GM12865 (cell line): ENCODE results near the gene SPATS2.
"Not testable (repeated sequence)": the region's sequence is repeated elsewhere in the genome, so short reads cannot be mapped to it uniquely, and the experiment has no call there.

ENCODE experiments used
- DNase-seq: peaks from one replicate; pipeline ENCODE4 v3.0.0; 2010; ENCODE audit warnings: low read depth
- H3K4me3 ChIP-seq: 2 replicates; pipeline ENCODE4 v1.5.1; 2011; ENCODE audit warnings: mild to moderate bottlenecking, low read depth, low read length, control low read depth
- CTCF ChIP-seq: IDR thresholded peaks from 2 replicates; pipeline ENCODE4 v1.5.1; 2011; ENCODE audit warnings: low read length, control low read depth, low read depth, inconsistent platforms; ENCODE audit not compliant: insufficient read depth; ENCODE audit errors: missing control alignments

Gene SPATS2

GRCh38 chr12:49503674-49504180 lies 136.5 kb downstream of the SPATS2 start:
- no peak for TF ChIP-seq CTCF
- no peak for DNase-seq
- no peak overlapping the region for H3K4me3 ChIP-seq

- no peak for TF ChIP-seq CTCF
- DNase-seq: no peak
Measured at GRCh38 chr12:49505672-49506071, 138.4 kb downstream of the SPATS2 start.

GRCh38 chr12:49507139-49507538 lies 139.9 kb downstream of the SPATS2 start:
- TF ChIP-seq CTCF: no peak
- no peak for DNase-seq
- H3K4me3 ChIP-seq: no peak overlapping the region

More at GRCh38 chr12:49505672-49506071, 138.4 kb downstream of the SPATS2 start:
- H3K4me3 ChIP-seq: no peak overlapping the region

- not testable (repeated sequence) for DNase-seq, H3K4me3 ChIP-seq
Measured at GRCh38 chr12:49509681-49510080, 142.4 kb downstream of the SPATS2 start.

DNA sequence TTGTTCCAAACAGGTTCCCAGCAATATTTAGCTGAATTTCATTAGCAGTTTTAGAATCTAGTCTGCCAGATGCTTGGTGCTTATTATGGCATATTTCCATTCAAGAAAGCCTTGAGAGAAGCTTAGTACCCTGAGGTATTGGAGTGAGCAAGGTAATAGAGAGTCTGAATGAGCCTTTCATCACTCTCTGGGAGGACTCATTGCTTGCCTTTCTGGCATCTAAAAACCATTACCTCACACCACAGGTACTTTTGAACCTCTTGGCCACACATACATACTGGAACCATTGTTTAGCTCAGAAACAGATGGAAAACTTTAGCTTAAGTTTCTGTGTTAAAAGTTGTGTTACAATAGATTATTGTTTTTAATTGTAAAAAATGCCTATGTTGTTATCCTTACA lies 144.1 kb downstream of the SPATS2 start:
- no peak overlapping the region for H3K4me3 ChIP-seq
- no peak for DNase-seq
- TF ChIP-seq CTCF: no peak

- DNase-seq: no peak
- no peak for TF ChIP-seq CTCF
- no peak overlapping the region for H3K4me3 ChIP-seq
Measured at GRCh38 chr12:49512546-49512945, 145.3 kb downstream of the SPATS2 start.

- TF ChIP-seq CTCF: no peak
- no peak for DNase-seq
- H3K4me3 ChIP-seq: no peak overlapping the region
Measured at GRCh38 chr12:49515266-49515665, 148.0 kb downstream of the SPATS2 start.
